Nephron (organoid): ENCODE data around the gene ABCG1.

Source experiments
- H3K27ac Mint-ChIP-seq, 3 experiments: 2 replicates each; pipeline ENCODE4 v1.8.0; 2020; ENCODE audit warnings: mixed read lengths in 3 of 3, mild to moderate bottlenecking in 2 of 3, moderate library complexity in 1 of 3
- H3K27me3 Mint-ChIP-seq: 2 replicates; pipeline ENCODE4 v1.8.0; 2021; ENCODE audit warnings: low read depth, mild to moderate bottlenecking, moderate library complexity, mixed read lengths
- H3K36me3 Mint-ChIP-seq: 2 replicates; pipeline ENCODE4 v1.8.0; 2020; ENCODE audit warnings: low read depth, mixed read lengths
- H3K4me1 Mint-ChIP-seq: 2 replicates; pipeline ENCODE4 v1.8.0; 2020; ENCODE audit warnings: mixed read lengths
- H3K4me3 Mint-ChIP-seq, 3 experiments: 2 replicates each; pipeline ENCODE4 v1.8.0; 2020; ENCODE audit warnings: mild to moderate bottlenecking in 3 of 3, mixed read lengths in 3 of 3, moderate library complexity in 2 of 3
- H3K9me3 Mint-ChIP-seq: 2 replicates; pipeline ENCODE4 v1.8.0; 2020; ENCODE audit warnings: mixed read lengths
- TF ChIP-seq, protein P1 (sequence below), 3 experiments: fragments of 200-600 bp; sonication (generic); IDR thresholded peaks; one replicate each; pipeline ENCODE4 v1.5.0; 2021; ENCODE audit warnings: antibody characterized with exemption in 3 of 3; ENCODE audit not compliant: unreplicated experiment in 3 of 3

Gene ABCG1

DNA sequence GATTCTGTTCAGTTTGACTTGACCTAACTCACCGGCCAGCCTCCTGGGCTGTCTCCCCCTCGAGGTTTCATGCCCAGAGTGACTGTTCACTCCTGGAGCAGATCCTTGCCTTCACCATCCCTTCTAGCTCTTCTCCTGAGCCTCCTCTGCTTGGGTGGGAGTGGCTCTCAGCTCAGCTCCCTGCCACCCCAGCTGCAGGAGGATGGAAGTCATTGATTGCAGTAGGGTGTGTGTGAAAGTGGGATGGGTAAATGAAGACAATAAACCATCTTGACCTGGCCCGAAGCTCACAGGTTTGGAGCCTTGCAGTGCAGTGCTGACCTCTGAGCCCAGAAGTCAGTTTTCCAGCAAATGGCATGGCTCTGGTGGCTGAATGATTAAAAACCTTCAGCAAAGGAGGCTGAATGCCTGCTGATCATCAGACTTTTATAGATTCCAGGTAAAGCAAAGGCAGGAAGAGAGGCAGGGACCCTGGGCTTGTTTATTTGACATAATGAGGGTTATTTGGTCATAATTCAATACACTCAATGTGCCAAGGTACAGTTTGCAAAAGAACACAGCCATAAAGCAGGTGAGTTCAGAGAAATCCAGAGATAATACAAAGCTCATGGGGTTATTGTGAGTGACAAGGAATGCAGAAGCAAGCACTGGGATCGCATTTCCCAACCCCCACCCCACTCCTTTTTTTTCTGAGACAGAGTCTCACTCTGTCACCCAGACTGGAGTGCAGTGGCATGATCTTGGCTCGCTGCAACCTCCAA is 113.8 kb downstream of the ABCG1 start:
- no peak overlapping the region for H3K27ac Mint-ChIP-seq
- H3K36me3 Mint-ChIP-seq = no peaks in the 10 kb centered on the region
- peaks cover 42% of the 10 kb centered on the region for H3K27me3 Mint-ChIP-seq
- H3K4me1 Mint-ChIP-seq = peaks cover 2% of the 10 kb centered on the region
- H3K4me3 Mint-ChIP-seq = no peak overlapping the region
- TF ChIP-seq, protein P1, sequence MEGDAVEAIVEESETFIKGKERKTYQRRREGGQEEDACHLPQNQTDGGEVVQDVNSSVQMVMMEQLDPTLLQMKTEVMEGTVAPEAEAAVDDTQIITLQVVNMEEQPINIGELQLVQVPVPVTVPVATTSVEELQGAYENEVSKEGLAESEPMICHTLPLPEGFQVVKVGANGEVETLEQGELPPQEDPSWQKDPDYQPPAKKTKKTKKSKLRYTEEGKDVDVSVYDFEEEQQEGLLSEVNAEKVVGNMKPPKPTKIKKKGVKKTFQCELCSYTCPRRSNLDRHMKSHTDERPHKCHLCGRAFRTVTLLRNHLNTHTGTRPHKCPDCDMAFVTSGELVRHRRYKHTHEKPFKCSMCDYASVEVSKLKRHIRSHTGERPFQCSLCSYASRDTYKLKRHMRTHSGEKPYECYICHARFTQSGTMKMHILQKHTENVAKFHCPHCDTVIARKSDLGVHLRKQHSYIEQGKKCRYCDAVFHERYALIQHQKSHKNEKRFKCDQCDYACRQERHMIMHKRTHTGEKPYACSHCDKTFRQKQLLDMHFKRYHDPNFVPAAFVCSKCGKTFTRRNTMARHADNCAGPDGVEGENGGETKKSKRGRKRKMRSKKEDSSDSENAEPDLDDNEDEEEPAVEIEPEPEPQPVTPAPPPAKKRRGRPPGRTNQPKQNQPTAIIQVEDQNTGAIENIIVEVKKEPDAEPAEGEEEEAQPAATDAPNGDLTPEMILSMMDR (IDR thresholded peaks at IDR 0.05; ENCODE audit: unreplicated experiment in 3 of 3) = no peak
- H3K9me3 Mint-ChIP-seq = peaks cover 25% of the 10 kb centered on the region

DNA sequence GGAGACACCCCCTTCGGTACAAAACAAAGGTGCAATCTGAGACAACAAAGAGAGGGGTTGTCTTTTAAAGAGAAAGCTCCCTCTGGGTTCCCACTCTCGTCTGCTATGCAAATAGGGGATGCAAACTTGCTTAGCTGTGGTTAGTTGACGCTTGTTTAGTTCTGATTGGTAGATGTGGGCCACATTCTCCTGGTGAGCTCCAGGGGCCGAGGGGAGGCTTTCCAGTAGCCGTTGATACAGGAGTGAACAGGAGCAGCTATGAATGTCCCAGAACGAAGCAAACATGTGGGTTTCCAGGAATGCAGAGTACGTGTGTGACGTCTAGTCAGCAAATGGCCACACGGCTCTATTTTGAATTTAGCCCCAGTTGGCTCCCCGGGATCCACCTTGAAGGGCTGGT is 117.1 kb downstream of the ABCG1 start:
- H3K4me3 Mint-ChIP-seq = peak overlapping the region in 2 of 3 experiments; percentile 17 to 41
- TF ChIP-seq, protein P1 (IDR thresholded peaks at IDR 0.05; ENCODE audit: unreplicated experiment in 3 of 3) = no peak
- peaks cover 12% of the 10 kb centered on the region for H3K9me3 Mint-ChIP-seq
- H3K4me1 Mint-ChIP-seq = peaks cover 20% of the 10 kb centered on the region
- no peaks in the 10 kb centered on the region for H3K36me3 Mint-ChIP-seq
- no peak overlapping the region for H3K27ac Mint-ChIP-seq
- peaks cover 41% of the 10 kb centered on the region for H3K27me3 Mint-ChIP-seq

DNA sequence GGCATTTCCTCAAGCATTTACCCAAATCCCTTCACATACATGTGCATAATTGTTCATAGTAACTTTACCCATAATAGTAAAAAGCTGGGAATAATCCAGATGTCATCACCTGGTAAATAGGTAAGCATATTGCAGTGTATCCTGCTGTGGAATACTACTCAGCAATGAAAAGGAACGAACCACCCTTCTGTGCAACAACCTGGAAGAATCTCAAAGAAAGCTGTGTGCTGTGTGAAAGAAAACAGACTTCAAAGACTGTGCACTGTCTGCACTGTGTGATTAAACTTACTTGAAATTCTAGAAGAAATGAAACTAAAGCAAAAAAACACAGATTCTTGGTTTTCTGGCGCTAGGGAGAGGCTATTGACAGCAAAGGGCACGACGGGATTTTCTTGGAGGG is 118.3 kb downstream of the ABCG1 start:
- H3K9me3 Mint-ChIP-seq = peaks cover 2% of the 10 kb centered on the region
- peaks cover 20% of the 10 kb centered on the region for H3K4me1 Mint-ChIP-seq
- H3K27ac Mint-ChIP-seq = peak overlapping the region in 1 of 3 experiments; percentile 58
- H3K27me3 Mint-ChIP-seq = peaks cover 41% of the 10 kb centered on the region
- no peaks in the 10 kb centered on the region for H3K36me3 Mint-ChIP-seq
- TF ChIP-seq, protein P1 (IDR thresholded peaks at IDR 0.05; ENCODE audit: unreplicated experiment in 3 of 3) = no peak
- no peak overlapping the region for H3K4me3 Mint-ChIP-seq

DNA sequence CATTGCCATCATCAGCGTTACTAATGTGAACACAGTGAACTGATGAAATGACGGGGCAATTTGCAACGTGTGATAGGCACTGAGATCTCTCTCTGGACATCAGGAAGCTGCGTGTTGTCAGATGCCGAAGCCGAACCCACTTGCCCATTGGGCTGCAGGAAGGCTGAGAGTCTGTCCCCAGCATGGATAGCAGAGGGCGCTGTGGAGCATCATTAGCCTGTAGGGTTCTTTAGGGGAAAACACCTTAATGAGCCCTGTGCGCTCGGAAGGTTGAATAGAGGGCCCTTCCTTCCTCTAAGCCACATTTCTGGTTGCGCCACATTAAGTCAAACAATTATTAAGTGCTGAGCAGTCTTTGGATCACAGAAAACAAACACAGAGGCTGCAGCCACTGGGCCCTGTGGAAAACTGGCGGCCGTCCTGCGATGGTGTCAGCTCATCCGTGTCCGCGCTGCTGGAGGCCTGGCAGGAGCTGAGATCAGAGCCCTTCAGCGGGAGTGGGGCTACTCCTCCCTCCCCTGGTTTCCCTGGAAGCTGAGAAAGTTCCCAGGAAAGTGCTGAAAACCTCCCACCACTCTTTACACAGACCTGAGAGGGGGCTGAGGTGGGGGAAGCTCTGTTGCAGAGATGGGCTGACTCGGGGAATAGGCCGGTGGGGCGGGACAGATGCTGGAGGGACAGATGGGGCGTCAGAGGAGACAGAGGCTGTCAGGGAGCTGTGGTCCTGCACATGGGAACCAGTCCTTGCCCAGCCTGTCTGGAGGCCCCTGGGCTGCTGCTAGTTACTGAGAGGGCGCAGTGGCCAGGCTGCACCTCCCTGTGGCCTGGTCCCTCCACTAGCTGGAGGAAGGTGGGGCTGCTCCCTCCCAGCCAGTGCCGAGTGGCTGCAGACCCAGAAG is 119.1 kb downstream of the ABCG1 start:
- Mint-ChIP-seq H3K27me3 (peaks cover 35% of the 10 kb centered on the region), H3K36me3 (no peaks in the 10 kb centered on the region)
- TF ChIP-seq, protein P1 (IDR thresholded peaks at IDR 0.05; ENCODE audit: unreplicated experiment in 3 of 3) = peak; percentile 57 to 73 (median 68)

DNA sequence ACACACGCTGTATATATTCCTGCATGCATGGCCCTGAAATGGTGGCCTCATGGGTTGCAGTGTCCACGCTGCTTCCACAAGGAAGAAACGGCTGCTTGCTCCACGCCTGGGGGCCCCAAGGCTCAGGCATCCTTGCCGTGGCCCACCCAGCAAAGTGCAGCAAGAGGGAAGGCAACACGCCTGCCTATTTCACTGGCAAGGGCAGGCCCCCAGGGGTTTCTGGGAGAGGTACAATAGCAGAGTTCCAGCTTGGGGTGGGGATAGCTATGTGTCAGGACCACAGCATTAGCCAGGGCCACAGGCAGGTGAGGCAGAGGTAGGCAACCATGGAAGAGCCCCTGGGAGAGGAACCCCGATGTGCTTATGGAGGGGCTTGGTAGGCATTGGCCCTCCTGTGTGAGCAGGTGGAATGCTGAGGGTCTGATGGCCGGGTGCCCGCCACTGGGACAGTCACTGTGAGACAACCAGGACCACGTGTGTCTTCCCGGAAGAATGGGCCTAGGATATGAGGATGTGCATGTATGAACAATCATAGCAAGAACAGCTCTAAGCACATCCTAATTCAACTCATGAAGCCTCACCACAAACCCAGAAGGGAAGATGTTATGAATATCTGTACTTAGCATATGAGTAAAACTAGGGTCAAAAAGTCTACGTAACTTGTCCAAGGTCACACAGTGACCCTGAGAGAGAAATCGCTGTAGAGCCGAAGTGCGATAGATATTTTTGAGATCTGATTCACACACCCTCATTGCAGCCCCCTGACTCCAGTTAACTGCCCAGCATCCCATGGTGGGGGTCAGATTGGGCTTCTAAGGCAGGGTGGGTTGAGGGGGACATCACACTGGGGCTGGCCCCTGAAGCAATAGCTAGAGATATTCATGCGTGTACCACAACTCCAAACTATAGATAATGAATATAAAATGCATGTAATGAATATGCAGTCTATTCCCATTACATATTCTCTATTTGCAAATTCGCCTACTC is 120.1 kb downstream of the ABCG1 start:
- TF ChIP-seq, protein P1 (IDR thresholded peaks at IDR 0.05; ENCODE audit: unreplicated experiment in 3 of 3) = no peak
- Mint-ChIP-seq H3K9me3 (no peaks in the 10 kb centered on the region), H3K27ac (peak overlapping the region; percentile 33 to 67 (median 58)), H3K36me3 (no peaks in the 10 kb centered on the region), H3K27me3 (peaks cover 30% of the 10 kb centered on the region), H3K4me3 (no peak overlapping the region), H3K4me1 (peaks cover 20% of the 10 kb centered on the region)

More for the DNA sequence above, 119.1 kb downstream of the ABCG1 start:
- H3K4me1 Mint-ChIP-seq = peaks cover 20% of the 10 kb centered on the region
- H3K27ac Mint-ChIP-seq = peak overlapping the region; percentile 33 to 67 (median 58)
- H3K4me3 Mint-ChIP-seq = peak overlapping the region in 2 of 3 experiments; percentile 15 to 35
- H3K9me3 Mint-ChIP-seq = peaks cover 2% of the 10 kb centered on the region
